Fibroblast of mammary gland (primary cell): ENCODE results near the gene AKAP12.
"Not testable (repeated sequence)": the region's sequence is repeated elsewhere in the genome, so short reads cannot be mapped to it uniquely, and the experiment has no call there.

Experiments
- DNase-seq: peaks from one replicate; pipeline ENCODE4 v3.0.0-alpha.2; 2010; ENCODE audit warnings: low read depth
- H3K4me3 ChIP-seq: 2 replicates; pipeline ENCODE4 v1.5.1; 2011; ENCODE audit warnings: low read depth, mild to moderate bottlenecking, low read length, moderate library complexity; ENCODE audit not compliant: control insufficient read depth
- TF ChIP-seq, protein P1 (sequence below): conservative IDR thresholded peaks from 2 replicates; pipeline ENCODE4 v1.5.1; 2011; ENCODE audit warnings: low read depth, low read length, inconsistent platforms; ENCODE audit not compliant: control insufficient read depth, insufficient read depth

AKAP12 gene

GRCh38 chr6:151350442-151351145, 110.8 kb downstream of the AKAP12 start:
- no peak for DNase-seq
- TF ChIP-seq, protein P1, sequence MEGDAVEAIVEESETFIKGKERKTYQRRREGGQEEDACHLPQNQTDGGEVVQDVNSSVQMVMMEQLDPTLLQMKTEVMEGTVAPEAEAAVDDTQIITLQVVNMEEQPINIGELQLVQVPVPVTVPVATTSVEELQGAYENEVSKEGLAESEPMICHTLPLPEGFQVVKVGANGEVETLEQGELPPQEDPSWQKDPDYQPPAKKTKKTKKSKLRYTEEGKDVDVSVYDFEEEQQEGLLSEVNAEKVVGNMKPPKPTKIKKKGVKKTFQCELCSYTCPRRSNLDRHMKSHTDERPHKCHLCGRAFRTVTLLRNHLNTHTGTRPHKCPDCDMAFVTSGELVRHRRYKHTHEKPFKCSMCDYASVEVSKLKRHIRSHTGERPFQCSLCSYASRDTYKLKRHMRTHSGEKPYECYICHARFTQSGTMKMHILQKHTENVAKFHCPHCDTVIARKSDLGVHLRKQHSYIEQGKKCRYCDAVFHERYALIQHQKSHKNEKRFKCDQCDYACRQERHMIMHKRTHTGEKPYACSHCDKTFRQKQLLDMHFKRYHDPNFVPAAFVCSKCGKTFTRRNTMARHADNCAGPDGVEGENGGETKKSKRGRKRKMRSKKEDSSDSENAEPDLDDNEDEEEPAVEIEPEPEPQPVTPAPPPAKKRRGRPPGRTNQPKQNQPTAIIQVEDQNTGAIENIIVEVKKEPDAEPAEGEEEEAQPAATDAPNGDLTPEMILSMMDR: no peak

GRCh38 chr6:151351146-151351700, 111.5 kb downstream of the AKAP12 start:
- TF ChIP-seq, protein P1: no peak
- DNase-seq: no peak
- no peak overlapping the region for H3K4me3 ChIP-seq

More at GRCh38 chr6:151350442-151351145, 110.8 kb downstream of the AKAP12 start:
- no peak overlapping the region for H3K4me3 ChIP-seq

DNA sequence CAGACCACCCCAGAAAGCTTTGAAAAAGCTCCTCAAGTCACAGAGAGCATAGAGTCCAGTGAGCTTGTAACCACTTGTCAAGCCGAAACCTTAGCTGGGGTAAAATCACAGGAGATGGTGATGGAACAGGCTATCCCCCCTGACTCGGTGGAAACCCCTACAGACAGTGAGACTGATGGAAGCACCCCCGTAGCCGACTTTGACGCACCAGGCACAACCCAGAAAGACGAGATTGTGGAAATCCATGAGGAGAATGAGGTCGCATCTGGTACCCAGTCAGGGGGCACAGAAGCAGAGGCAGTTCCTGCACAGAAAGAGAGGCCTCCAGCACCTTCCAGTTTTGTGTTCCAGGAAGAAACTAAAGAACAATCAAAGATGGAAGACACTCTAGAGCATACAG, 112.0 kb downstream of the AKAP12 start:
- H3K4me3 ChIP-seq: no peak overlapping the region
- no peak for DNase-seq
- TF ChIP-seq, protein P1: no peak

DNA sequence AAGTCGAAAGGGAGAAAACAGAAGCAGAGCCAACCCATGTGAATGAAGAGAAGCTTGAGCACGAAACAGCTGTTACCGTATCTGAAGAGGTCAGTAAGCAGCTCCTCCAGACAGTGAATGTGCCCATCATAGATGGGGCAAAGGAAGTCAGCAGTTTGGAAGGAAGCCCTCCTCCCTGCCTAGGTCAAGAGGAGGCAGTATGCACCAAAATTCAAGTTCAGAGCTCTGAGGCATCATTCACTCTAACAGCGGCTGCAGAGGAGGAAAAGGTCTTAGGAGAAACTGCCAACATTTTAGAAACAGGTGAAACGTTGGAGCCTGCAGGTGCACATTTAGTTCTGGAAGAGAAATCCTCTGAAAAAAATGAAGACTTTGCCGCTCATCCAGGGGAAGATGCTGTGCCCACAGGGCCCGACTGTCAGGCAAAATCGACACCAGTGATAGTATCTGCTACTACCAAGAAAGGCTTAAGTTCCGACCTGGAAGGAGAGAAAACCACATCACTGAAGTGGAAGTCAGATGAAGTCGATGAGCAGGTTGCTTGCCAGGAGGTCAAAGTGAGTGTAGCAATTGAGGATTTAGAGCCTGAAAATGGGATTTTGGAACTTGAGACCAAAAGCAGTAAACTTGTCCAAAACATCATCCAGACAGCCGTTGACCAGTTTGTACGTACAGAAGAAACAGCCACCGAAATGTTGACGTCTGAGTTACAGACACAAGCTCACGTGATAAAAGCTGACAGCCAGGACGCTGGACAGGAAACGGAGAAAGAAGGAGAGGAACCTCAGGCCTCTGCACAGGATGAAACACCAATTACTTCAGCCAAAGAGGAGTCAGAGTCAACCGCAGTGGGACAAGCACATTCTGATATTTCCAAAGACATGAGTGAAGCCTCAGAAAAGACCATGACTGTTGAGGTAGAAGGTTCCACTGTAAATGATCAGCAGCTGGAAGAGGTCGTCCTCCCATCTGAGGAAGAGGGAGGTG, 112.9 kb downstream of the AKAP12 start:
- peak; percentile 36 for DNase-seq
- TF ChIP-seq, protein P1: no peak
- no peak overlapping the region for H3K4me3 ChIP-seq

DNA sequence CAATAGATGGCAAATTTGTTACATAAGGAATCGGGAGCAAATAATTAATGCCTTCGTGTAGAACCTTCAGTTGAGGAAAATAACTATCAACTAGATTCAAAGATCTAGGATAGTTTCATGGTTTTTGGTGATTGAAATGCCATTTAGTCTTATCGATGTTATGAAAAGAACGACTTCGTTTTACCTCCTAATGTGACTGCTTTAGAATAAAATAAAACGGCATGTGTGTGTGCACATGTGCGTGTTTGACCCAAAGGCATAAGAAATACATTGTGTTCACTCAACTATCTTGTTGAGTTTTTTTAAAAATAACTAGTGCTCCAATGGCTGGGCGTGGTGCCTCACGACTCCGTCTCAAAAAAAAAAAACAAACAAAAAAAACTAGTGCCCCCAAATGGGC, 114.0 kb downstream of the AKAP12 start:
- TF ChIP-seq, protein P1: no peak
- DNase-seq: no peak
- H3K4me3 ChIP-seq: no peak overlapping the region

GRCh38 chr6:151356983-151357382, 117.2 kb downstream of the AKAP12 start:
- not testable (repeated sequence) for DNase-seq, H3K4me3 ChIP-seq
